HepG2 (cell line): ENCODE measurements around the gene LIPE. TPM values are rescaled to one million over a fixed set of nuclear protein-coding genes. Genes with fewer than 3 reads are reported as not detected.

Experiments
- CBX5 ChIP-seq: sonication (generic); formaldehyde crosslinking; IDR thresholded peaks from 2 replicates; pipeline ENCODE4 v1.4.0; 2020; ENCODE audit warnings: missing genetic modification reagents, borderline replicate concordance
- CHD4 ChIP-seq: fragments of 200-600 bp; sonication (generic); IDR thresholded peaks from 2 replicates; pipeline ENCODE4 v1.7.0; 2017; ENCODE audit warnings: mild to moderate bottlenecking, low read length, borderline replicate concordance
- DRAP1 ChIP-seq: IDR thresholded peaks from 2 replicates; pipeline ENCODE4 v1.6.1; 2016; ENCODE audit warnings: missing genetic modification reagents, missing compliant biosample characterization
- FOXK2 ChIP-seq: fragments of 450-650 bp; IDR thresholded peaks from 2 replicates; pipeline ENCODE4 v1.6.1; 2016
- POGK ChIP-seq: sonication (generic); formaldehyde crosslinking; conservative IDR thresholded peaks from 2 replicates; pipeline ENCODE4 v1.8.0; 2022; ENCODE audit warnings: mild to moderate bottlenecking, moderate library complexity, missing genetic modification reagents
- RARA ChIP-seq: IDR thresholded peaks from 2 replicates; pipeline ENCODE4 v1.6.1; 2016; ENCODE audit warnings: missing genetic modification reagents, missing compliant biosample characterization
- SNAPC5 ChIP-seq: sonication (generic); formaldehyde crosslinking; IDR thresholded peaks from 2 replicates; pipeline ENCODE4 v1.8.1; 2023; ENCODE audit warnings: mild to moderate bottlenecking, missing genetic modification reagents, borderline replicate concordance
- TFAP4 ChIP-seq: sonication (generic); IDR thresholded peaks from 2 replicates; pipeline ENCODE4 v1.6.1; 2016; ENCODE audit warnings: low read depth, borderline replicate concordance
- ZBTB40 ChIP-seq, 2 experiments: fragments of 450-650 bp in 1 of 2; sonication (generic) in 1 of 2; formaldehyde crosslinking in 1 of 2; IDR thresholded peaks; 2 replicates each; pipeline versions ENCODE4 v1.6.1 to v1.8.0; 2016 to 2022; ENCODE audit warnings: antibody characterized with exemption in 1 of 2, mild to moderate bottlenecking in 1 of 2, missing genetic modification reagents in 1 of 2
- ZEB1 ChIP-seq: IDR thresholded peaks from 2 replicates; pipeline ENCODE4 v1.6.1; 2012; ENCODE audit warnings: mild to moderate bottlenecking, low read depth, inconsistent platforms; ENCODE audit not compliant: insufficient replicate concordance
- ZNF282 ChIP-seq: fragments of 450-650 bp; IDR thresholded peaks from 2 replicates; pipeline ENCODE4 v1.6.1; 2018; ENCODE audit not compliant: partially characterized antibody
- ZNF292 ChIP-seq: sonication (generic); formaldehyde crosslinking; IDR thresholded peaks from 2 replicates; pipeline ENCODE4 v1.8.1; 2022; ENCODE audit warnings: mild to moderate bottlenecking, low read depth, missing genetic modification reagents, borderline replicate concordance
- ZNF850 ChIP-seq: sonication (generic); formaldehyde crosslinking; conservative IDR thresholded peaks from 2 replicates; pipeline ENCODE4 v1.9.0; 2021; ENCODE audit warnings: mild to moderate bottlenecking, missing genetic modification reagents
- polyA plus RNA-seq, 8 experiments: library from polyadenylated mRNA; depleted of rRNA in 3 of 8; stranded (reverse) in 7 of 8; unstranded in 1 of 8; fragments of >200 nt; fragmentation: Illumina TruSeq in 4 of 8; extraction: Trizol in 4 of 8; gene quantifications; 2 replicates each; pipeline versions ENCODE4 v1.2.1 to v1.2.3, GENCODE V29; 2011 to 2016; ENCODE audit warnings: low read depth in 4 of 8, missing spikeins in 1 of 8, mixed read lengths in 1 of 8; ENCODE audit not compliant: insufficient read depth in 1 of 8
- total RNA-seq, 5 experiments: library from RNA; depleted of rRNA; stranded (reverse); fragments of >200 nt; fragmentation: Illumina TruSeq; extraction: Trizol; gene quantifications; 2 replicates each; pipeline ENCODE4 v1.2.3, GENCODE V29; 2016; ENCODE audit warnings: low read depth in 1 of 5
- TF ChIP-seq, protein P1 (sequence below): IDR thresholded peaks from 2 replicates; pipeline ENCODE4 v1.6.1; 2016; ENCODE audit warnings: low read depth, borderline replicate concordance

Gene LIPE
- total and polyA plus RNA-seq, 2 of the 13 experiments (the other 11 are each of a cell fraction or from before 2014, with no cell fraction given), result not detected

DNA sequence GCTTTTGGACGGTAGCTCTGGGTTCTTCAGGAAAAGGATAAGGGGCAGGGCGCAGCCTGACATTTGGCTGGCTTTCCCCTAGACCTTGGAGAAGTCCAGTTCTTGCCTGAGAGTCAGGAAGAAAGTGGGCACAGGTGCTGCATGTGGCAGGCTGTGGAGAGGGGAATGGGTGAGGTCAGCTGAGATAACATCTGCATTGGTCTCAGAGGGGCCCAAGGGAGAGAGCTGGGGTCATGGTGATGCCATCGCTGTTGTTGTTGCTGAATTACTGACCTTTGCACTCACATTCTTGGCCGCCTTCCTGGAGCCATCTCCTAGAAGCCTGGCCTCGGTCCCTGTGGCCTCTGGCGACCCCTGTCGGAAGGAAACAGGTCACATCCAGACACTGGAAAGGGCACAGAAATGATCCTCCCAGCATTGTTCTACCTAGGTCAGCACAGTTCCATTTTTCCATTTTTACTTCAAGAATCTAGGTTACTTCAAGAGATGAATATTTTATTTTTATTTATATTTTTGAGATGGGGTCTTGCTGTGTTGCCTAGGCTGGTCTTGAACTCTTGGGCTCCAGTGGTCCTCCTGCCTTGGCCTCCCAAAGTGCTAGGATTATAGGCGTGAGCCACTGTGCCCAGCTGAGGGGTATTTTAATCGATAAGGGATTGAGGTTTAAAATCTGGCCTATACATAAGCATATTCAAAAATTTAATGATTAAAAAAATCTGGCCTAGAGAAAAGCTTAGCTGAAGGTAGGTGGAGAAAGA, 6.5 kb upstream of the LIPE start (continued):
- no peak for TF ChIP-seq ZBTB40 (IDR thresholded peaks at IDR 0.05)
- peak; percentile 28; the same call in 1 of the 2 replicates for TF ChIP-seq ZBTB40 (CRISPR knock-in tag; IDR thresholded peaks at IDR 0.05)
- peak; percentile 24; the same call in 1 of the 2 replicates for TF ChIP-seq DRAP1 (CRISPR knock-in tag)
- TF ChIP-seq SNAPC5, result no peak
- TF ChIP-seq ZNF850 (CRISPR knock-in tag), result no peak
- peak; percentile 54; the same call in 1 of the 2 replicates for TF ChIP-seq POGK (CRISPR knock-in tag)
- no peak for TF ChIP-seq ZNF282
- peak; percentile 99 for TF ChIP-seq RARA (CRISPR knock-in tag)
- TF ChIP-seq, protein P1, sequence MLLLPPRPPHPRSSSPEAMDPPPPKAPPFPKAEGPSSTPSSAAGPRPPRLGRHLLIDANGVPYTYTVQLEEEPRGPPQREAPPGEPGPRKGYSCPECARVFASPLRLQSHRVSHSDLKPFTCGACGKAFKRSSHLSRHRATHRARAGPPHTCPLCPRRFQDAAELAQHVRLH, result peak; percentile 67; the same call in 1 of the 2 replicates
- TF ChIP-seq FOXK2, result 0 out of 2 replicates have a peak, but pooled peaks have one; percentile 14
- TF ChIP-seq ZEB1, result no peak
- peak; percentile 86; the same call in 1 of the 2 replicates for TF ChIP-seq TFAP4
- peak; percentile 90; the same call in 1 of the 2 replicates for TF ChIP-seq CBX5
- no peak for TF ChIP-seq CHD4
- TF ChIP-seq ZNF292 (CRISPR knock-in tag), result no peak; the same call in 1 of the 2 replicates
